Right lobe of liver (tissue), 4 donors: ENCODE data around the gene TREML1.

Experiments used
- CTCF ChIP-seq, 4 donors: fragments of 200-600 bp in 3 of 4; fragments of 450-650 bp in 1 of 4; IDR thresholded peaks; one replicate each; pipeline versions ENCODE4 v1.5.1 to v1.8.0; 2016 to 2022; ENCODE audit warnings: antibody characterized with exemption in 4 of 4, mild to moderate bottlenecking in 2 of 4
- POLR2A ChIP-seq: fragments of 450-650 bp; IDR thresholded peaks from one replicate; pipeline ENCODE4 v1.6.1; 2017; ENCODE audit warnings: antibody characterized with exemption, mild to moderate bottlenecking
- donor health status: DM: no; HTN: no; CAD: no.
- donor health status: DM: no; HTN: no; CAD: no.
- donor health status: DM: no; HTN: yes; CAD: no.

- TF ChIP-seq CTCF (IDR thresholded peaks at IDR 0.05) (no peak), POLR2A (no peak)
Measured at GRCh38 chr6:41164551-41165120, 10.5 kb upstream of the TREML1 start.
